Liver (tissue), 9 donors: ENCODE measurements around the gene ASMTL. TPM values are rescaled to one million over a fixed set of nuclear protein-coding genes. Genes with fewer than 3 reads are reported as not detected.

ENCODE experiments used
- DNase-seq: peaks from one replicate; pipeline ENCODE4 v3.0.0-alpha.2; 2017; ENCODE audit warnings: low spot score
- H3K27ac ChIP-seq, 2 donors: one replicate each; pipeline ENCODE4 v1.7.0; 2013; ENCODE audit warnings: inconsistent platforms in 2 of 2, low read length in 2 of 2, control low read depth in 1 of 2, low read depth in 1 of 2, mild to moderate bottlenecking in 1 of 2
- H3K27me3 ChIP-seq, 4 donors: one replicate each; pipeline versions ENCODE4 v1.6.1 to v1.7.0; 2013; ENCODE audit warnings: low read length in 3 of 4, inconsistent platforms in 1 of 4, mild to moderate bottlenecking in 1 of 4, moderate library complexity in 1 of 4; ENCODE audit not compliant: control insufficient read depth in 4 of 4, insufficient read depth in 4 of 4
- H3K36me3 ChIP-seq, 4 donors: one replicate each; pipeline versions ENCODE4 v1.6.1 to v1.7.0; 2013; ENCODE audit warnings: low read length in 3 of 4, mild to moderate bottlenecking in 3 of 4, low read depth in 1 of 4, moderate library complexity in 1 of 4; ENCODE audit not compliant: control insufficient read depth in 4 of 4, insufficient read depth in 3 of 4
- H3K4me1 ChIP-seq, 4 donors: one replicate each; pipeline versions ENCODE4 v1.6.1 to v1.7.0; 2013; ENCODE audit warnings: low read length in 3 of 4, mild to moderate bottlenecking in 3 of 4, moderate library complexity in 1 of 4; ENCODE audit not compliant: control insufficient read depth in 4 of 4, insufficient read depth in 4 of 4
- H3K4me3 ChIP-seq, 3 donors: one replicate each; pipeline versions ENCODE4 v1.6.1 to v1.7.0; 2013; ENCODE audit warnings: low read length in 3 of 3, control low read depth in 1 of 3, low read depth in 1 of 3, mild to moderate bottlenecking in 1 of 3
- H3K9ac ChIP-seq, 2 donors: one replicate each; pipeline ENCODE4 v1.7.0; 2013; ENCODE audit warnings: low read length in 2 of 2, mild to moderate bottlenecking in 2 of 2, moderate library complexity in 2 of 2, control low read depth in 1 of 2, low read depth in 1 of 2
- H3K9me3 ChIP-seq, 4 donors: one replicate each; pipeline versions ENCODE4 v1.6.1 to v1.7.0; 2013; ENCODE audit warnings: low read length in 3 of 4; ENCODE audit not compliant: control insufficient read depth in 4 of 4
- CTCF ChIP-seq: fragments of 150-350 bp; IDR thresholded peaks from 2 replicates; pipeline ENCODE4 v1.5.1; 2017; ENCODE audit warnings: improper control_type of control experiment, low read depth, low read length; ENCODE audit not compliant: missing input control
- EGR1 ChIP-seq, 2 donors: IDR thresholded peaks; 2 replicates each; pipeline ENCODE4 v1.6.1; 2016 to 2018; ENCODE audit warnings: antibody characterized with exemption in 2 of 2, low read depth in 2 of 2
- FOXA1 ChIP-seq: IDR thresholded peaks from 2 replicates; pipeline ENCODE4 v1.6.1; 2016; ENCODE audit warnings: antibody characterized with exemption
- FOXA2 ChIP-seq: IDR thresholded peaks from 2 replicates; pipeline ENCODE4 v1.6.1; 2016; ENCODE audit warnings: antibody characterized with exemption
- HNF4G ChIP-seq: IDR thresholded peaks from 2 replicates; pipeline ENCODE4 v1.6.1; 2016; ENCODE audit warnings: antibody characterized with exemption
- JUND ChIP-seq, 2 donors: IDR thresholded peaks; 2 replicates each; pipeline ENCODE4 v1.6.1; 2016; ENCODE audit warnings: antibody characterized with exemption in 2 of 2
- NR2F2 ChIP-seq: IDR thresholded peaks from 2 replicates; pipeline ENCODE4 v1.6.1; 2016; ENCODE audit warnings: antibody characterized with exemption
- RAD21 ChIP-seq, 2 donors: IDR thresholded peaks; 2 replicates each; pipeline ENCODE4 v1.6.1; 2016; ENCODE audit warnings: antibody characterized with exemption in 2 of 2, mild to moderate bottlenecking in 2 of 2
- RXRA ChIP-seq, 2 donors: IDR thresholded peaks; 2 replicates each; pipeline ENCODE4 v1.6.1; 2017 to 2018; ENCODE audit warnings: antibody characterized with exemption in 2 of 2, mild to moderate bottlenecking in 1 of 2
- SP1 ChIP-seq: IDR thresholded peaks from 2 replicates; pipeline ENCODE4 v1.6.1; 2018; ENCODE audit warnings: antibody characterized with exemption, mild to moderate bottlenecking
- TAF1 ChIP-seq: conservative IDR thresholded peaks from 2 replicates; pipeline ENCODE4 v1.6.1; 2016; ENCODE audit warnings: antibody characterized with exemption, mild to moderate bottlenecking
- YY1 ChIP-seq: IDR thresholded peaks from 2 replicates; pipeline ENCODE4 v1.6.1; 2016; ENCODE audit warnings: antibody characterized with exemption, mild to moderate bottlenecking
- ZBTB33 ChIP-seq: IDR thresholded peaks from 2 replicates; pipeline ENCODE4 v1.6.1; 2016; ENCODE audit warnings: antibody characterized with exemption
- WGBS: extraction: QIAGEN DNeasy Blood & Tissue Kit; methylation state at CpG from one replicate; pipeline ENCODE4 v1.1.7; 2013; 5-methylcytosine and 5-hydroxymethylcytosine counted together
- polyA plus RNA-seq, 2 donors: library from polyadenylated mRNA; stranded (reverse) in 1 of 2; unstranded in 1 of 2; fragments of 200-250 nt in 1 of 2; fragments of >200 nt in 1 of 2; fragmentation: Nextera tagmentation in 1 of 2; extraction: Ambion mirVana in 1 of 2; gene quantifications; one replicate each; pipeline versions ENCODE4 v1.2.1 to v1.2.3, GENCODE V29; 2013 to 2015
- total RNA-seq, 2 donors: library from RNA; depleted of rRNA; stranded (reverse); fragments of >200 nt; gene quantifications; one replicate each; pipeline ENCODE4 v1.2.3, GENCODE V29; 2014
- TF ChIP-seq, protein P1 (sequence below): IDR thresholded peaks from 2 replicates; pipeline ENCODE4 v1.6.1; 2016; ENCODE audit warnings: antibody characterized with exemption
- TF ChIP-seq, protein P2 (sequence below): IDR thresholded peaks from 2 replicates; pipeline ENCODE4 v1.6.1; 2016; ENCODE audit warnings: antibody characterized with exemption, mild to moderate bottlenecking
- donor health status: healthy.
- donor health status: healthy.
- donor health status: healthy.
- donor health status: healthy.
- donor health status: healthy.

ASMTL gene
- total and polyA plus RNA-seq, 4 donors: 10.3 to 18.9 (median 11.6) TPM

DNA sequence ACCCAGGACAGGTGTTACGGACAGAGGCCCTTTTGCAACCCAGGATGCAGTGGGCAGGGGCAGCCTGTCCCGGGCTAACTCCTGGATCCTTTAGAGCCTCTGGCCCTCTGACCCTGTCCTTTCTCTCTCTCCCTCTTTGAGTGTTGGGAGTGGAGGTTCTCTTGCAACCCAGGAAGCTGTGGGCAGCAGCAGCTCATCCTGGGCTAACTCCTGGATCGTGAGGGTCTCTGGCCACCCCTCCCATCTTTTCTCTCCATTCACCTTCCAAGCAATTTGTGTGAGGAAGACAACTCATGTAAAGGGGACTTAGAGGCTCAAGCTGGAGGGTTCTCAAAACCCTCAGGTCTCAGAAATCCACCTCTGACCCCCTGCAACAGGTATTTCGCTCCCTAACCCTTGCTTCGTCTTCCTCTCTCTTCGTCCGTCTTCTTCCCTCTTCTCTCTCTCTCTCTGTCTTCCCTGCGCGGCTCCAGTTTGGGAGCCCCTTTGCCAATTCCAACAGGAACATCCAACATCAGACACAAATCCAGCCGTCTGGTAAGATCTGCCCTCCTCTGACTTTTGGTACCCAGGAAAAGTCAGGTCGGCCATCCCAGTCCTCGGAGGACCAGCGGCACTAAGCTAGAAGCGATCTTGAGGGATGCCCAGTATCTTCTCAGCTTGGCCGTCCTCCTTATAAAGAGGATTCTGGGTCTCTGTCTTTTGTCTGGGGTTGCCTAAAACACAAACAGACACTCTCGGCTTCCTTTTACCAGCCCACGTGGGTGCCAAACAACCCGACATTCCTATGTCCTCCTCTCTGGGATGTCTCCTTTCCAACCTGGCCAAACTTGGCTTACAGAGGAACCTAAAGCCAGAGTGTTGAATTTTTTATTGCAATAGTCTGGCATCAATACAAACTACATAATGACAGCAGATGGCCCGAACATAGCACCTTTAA lies 7.9 kb downstream of the ASMTL start:
- no peak overlapping the region for H3K27ac ChIP-seq
- no peaks in the 10 kb centered on the region for H3K4me1 ChIP-seq
- H3K9me3 ChIP-seq: no peaks in the 10 kb centered on the region
- peaks cover 0 to 3% (median 0%) of the 10 kb centered on the region in 4 donors for H3K36me3 ChIP-seq
- no peak overlapping the region for H3K4me3 ChIP-seq
- no peak for TF ChIP-seq TAF1
- no peak for TF ChIP-seq YY1
- TF ChIP-seq ZBTB33: no peak
- TF ChIP-seq RXRA (IDR thresholded peaks at IDR 0.05): no peak
- H3K9ac ChIP-seq: no peak overlapping the region
- WGBS: 95% methylated on average over 19 of the region's 19 CpGs
- H3K27me3 ChIP-seq: no peaks in the 10 kb centered on the region
- peak; percentile 12 for DNase-seq

GRCh38 chrX:1443496-1444075 lies 9.1 kb downstream of the ASMTL start:
- no peaks in the 10 kb centered on the region for H3K9me3 ChIP-seq
- H3K36me3 ChIP-seq: peaks cover 0 to 3% (median 3%) of the 10 kb centered on the region in 4 donors
- DNase-seq: peak; percentile 8
- WGBS: 89% methylated on average over 26 of the region's 26 CpGs
- H3K27ac ChIP-seq: no peak overlapping the region
- peaks cover 0 to 6% (median 0%) of the 10 kb centered on the region in 4 donors for H3K4me1 ChIP-seq
- H3K9ac ChIP-seq: no peak overlapping the region
- TF ChIP-seq JUND (IDR thresholded peaks at IDR 0.05): no peak
- no peak for TF ChIP-seq RAD21 (IDR thresholded peaks at IDR 0.05)
- TF ChIP-seq, protein P1, sequence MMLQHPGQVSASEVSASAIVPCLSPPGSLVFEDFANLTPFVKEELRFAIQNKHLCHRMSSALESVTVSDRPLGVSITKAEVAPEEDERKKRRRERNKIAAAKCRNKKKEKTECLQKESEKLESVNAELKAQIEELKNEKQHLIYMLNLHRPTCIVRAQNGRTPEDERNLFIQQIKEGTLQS: no peak
- no peak for TF ChIP-seq NR2F2
- no peak for TF ChIP-seq TAF1
- no peak for TF ChIP-seq SP1
- TF ChIP-seq FOXA1: no peak
- no peak for TF ChIP-seq RXRA (IDR thresholded peaks at IDR 0.05)
- TF ChIP-seq, protein P2, sequence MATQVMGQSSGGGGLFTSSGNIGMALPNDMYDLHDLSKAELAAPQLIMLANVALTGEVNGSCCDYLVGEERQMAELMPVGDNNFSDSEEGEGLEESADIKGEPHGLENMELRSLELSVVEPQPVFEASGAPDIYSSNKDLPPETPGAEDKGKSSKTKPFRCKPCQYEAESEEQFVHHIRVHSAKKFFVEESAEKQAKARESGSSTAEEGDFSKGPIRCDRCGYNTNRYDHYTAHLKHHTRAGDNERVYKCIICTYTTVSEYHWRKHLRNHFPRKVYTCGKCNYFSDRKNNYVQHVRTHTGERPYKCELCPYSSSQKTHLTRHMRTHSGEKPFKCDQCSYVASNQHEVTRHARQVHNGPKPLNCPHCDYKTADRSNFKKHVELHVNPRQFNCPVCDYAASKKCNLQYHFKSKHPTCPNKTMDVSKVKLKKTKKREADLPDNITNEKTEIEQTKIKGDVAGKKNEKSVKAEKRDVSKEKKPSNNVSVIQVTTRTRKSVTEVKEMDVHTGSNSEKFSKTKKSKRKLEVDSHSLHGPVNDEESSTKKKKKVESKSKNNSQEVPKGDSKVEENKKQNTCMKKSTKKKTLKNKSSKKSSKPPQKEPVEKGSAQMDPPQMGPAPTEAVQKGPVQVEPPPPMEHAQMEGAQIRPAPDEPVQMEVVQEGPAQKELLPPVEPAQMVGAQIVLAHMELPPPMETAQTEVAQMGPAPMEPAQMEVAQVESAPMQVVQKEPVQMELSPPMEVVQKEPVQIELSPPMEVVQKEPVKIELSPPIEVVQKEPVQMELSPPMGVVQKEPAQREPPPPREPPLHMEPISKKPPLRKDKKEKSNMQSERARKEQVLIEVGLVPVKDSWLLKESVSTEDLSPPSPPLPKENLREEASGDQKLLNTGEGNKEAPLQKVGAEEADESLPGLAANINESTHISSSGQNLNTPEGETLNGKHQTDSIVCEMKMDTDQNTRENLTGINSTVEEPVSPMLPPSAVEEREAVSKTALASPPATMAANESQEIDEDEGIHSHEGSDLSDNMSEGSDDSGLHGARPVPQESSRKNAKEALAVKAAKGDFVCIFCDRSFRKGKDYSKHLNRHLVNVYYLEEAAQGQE: no peak
- TF ChIP-seq ZBTB33: no peak
- no peak for TF ChIP-seq FOXA2
- no peak for TF ChIP-seq YY1
- no peak for TF ChIP-seq EGR1 (IDR thresholded peaks at IDR 0.05; ENCODE audit: low read depth in 2 of 2)
- no peak for TF ChIP-seq CTCF
- no peak for TF ChIP-seq HNF4G
- no peaks in the 10 kb centered on the region for H3K27me3 ChIP-seq
- H3K4me3 ChIP-seq: no peak overlapping the region
